ENCODE measurements around the gene SLC25A21.
"Not testable (repeated sequence)": the region's sequence is repeated elsewhere in the genome, so short reads cannot be mapped to it uniquely, and the experiment has no call there.

The SLC25A21 gene

DNA sequence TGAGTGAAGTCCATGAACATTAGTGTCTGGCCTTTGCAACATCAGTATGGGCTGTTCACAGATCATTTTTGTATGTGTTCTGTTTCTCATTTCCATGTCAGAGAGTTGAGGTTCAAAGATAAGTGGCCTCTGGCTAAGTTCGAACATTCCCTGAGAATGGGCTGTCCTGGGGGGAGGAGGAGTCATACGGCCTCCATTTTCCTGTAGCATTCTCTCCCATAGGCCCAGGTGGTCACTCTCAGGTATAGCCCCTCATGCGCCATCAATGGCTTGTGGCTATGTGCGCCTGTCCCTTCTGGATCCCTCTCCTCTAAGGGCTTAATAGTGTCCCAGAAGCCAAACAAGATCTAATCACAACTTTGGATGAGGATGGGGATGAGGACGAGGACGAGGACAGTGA lies 345.8 kb downstream of the SLC25A21 start:
- Histone ChIP-seq H3K4me3 (ENCODE audit: low read length) (no peak overlapping the region), H3K9ac (ENCODE audit: low read depth, low read length) (no peak overlapping the region), H3K27me3 (ENCODE audit: control insufficient read depth, insufficient read depth, low read length) (no peaks in the 10 kb centered on the region), H3K9me3 (replicated peaks; ENCODE audit: low read length) (no peaks in the 10 kb centered on the region), H3K36me3 (ENCODE audit: insufficient read depth, low read length) (no peaks in the 10 kb centered on the region), H3K4me1 (ENCODE audit: control insufficient read depth, insufficient read depth, low read length) (no peaks in the 10 kb centered on the region), H3K4me2 (ENCODE audit: low read length) (no peak overlapping the region)

DNA sequence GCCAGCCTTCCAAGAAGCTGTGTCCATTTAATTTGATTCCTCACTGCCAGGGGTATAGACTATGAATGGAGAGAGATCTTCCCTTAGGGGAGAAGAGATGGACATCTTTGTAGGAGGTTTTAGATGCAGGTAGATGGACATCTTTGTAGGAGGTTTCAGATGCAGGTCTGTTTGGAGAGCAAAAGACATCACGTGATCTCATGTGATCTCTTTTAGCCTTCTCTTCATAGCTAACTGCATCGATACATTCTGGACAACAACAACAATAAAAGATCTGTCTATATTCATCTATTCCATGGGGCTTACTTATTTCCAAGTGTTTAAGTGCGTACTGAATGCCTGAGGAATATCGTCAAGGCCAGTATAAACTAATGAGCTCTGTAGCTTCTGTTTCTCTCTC lies 347.6 kb downstream of the SLC25A21 start:
- Histone ChIP-seq H3K4me2 (ENCODE audit: low read length) (no peak overlapping the region), H3K27me3 (ENCODE audit: control insufficient read depth, insufficient read depth, low read length) (no peaks in the 10 kb centered on the region), H3K9me3 (replicated peaks; ENCODE audit: low read length) (no peaks in the 10 kb centered on the region), H3K4me1 (ENCODE audit: control insufficient read depth, insufficient read depth, low read length) (peaks cover 9% of the 10 kb centered on the region), H3K36me3 (ENCODE audit: insufficient read depth, low read length) (no peaks in the 10 kb centered on the region), H3K9ac (ENCODE audit: low read depth, low read length) (no peak overlapping the region), H3K4me3 (ENCODE audit: low read length) (no peak overlapping the region)

DNA sequence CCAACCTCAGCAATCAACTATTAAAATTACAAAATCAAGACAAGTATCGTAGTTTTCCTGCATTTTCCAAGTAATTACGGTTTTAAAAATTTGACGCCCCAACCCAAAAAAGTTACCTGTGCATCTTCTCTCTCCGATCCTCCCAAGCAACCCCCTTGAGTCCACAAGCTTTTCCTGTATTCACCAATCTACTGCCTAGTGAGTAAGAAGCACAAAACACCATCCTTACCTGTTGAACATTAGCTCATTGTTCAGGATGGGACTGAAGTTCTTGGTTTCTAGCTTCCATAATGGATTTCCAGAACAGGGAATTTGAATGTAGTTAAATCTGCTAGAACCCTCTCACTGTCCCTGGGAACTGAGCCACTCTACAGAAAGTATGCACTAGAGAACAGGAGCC lies 348.8 kb downstream of the SLC25A21 start:
- Histone ChIP-seq H3K4me2 (ENCODE audit: low read length) (no peak overlapping the region), H3K27me3 (ENCODE audit: control insufficient read depth, insufficient read depth, low read length) (no peaks in the 10 kb centered on the region), H3K4me3 (ENCODE audit: low read length) (no peak overlapping the region), H3K4me1 (ENCODE audit: control insufficient read depth, insufficient read depth, low read length) (peaks cover 11% of the 10 kb centered on the region), H3K9ac (ENCODE audit: low read depth, low read length) (no peak overlapping the region), H3K36me3 (ENCODE audit: insufficient read depth, low read length) (no peaks in the 10 kb centered on the region), H3K9me3 (replicated peaks; ENCODE audit: low read length) (no peaks in the 10 kb centered on the region)

DNA sequence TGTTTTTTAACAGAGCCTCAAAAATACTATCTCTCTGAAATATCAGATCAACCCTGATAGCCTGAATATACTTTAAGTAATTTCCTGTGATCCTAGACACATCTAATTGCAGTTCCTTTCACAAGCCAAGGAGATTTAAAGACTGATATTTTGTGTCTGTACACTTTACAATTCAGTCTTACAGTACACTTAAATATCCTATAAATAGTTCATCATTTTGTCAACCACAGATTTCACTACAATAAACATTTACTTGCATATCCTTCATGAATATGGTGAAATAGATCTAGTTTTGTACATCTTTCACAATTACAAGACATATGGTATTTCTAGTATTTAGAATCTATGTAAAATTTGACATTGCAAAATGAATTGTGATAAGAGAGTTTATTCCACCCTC lies 349.7 kb downstream of the SLC25A21 start:
- Histone ChIP-seq H3K4me1 (ENCODE audit: control insufficient read depth, insufficient read depth, low read length) (peaks cover 14% of the 10 kb centered on the region), H3K27me3 (ENCODE audit: control insufficient read depth, insufficient read depth, low read length) (no peaks in the 10 kb centered on the region), H3K4me3 (ENCODE audit: low read length) (no peak overlapping the region), H3K4me2 (ENCODE audit: low read length) (no peak overlapping the region), H3K9ac (ENCODE audit: low read depth, low read length) (no peak overlapping the region), H3K9me3 (replicated peaks; ENCODE audit: low read length) (no peaks in the 10 kb centered on the region), H3K36me3 (ENCODE audit: insufficient read depth, low read length) (no peaks in the 10 kb centered on the region)

DNA sequence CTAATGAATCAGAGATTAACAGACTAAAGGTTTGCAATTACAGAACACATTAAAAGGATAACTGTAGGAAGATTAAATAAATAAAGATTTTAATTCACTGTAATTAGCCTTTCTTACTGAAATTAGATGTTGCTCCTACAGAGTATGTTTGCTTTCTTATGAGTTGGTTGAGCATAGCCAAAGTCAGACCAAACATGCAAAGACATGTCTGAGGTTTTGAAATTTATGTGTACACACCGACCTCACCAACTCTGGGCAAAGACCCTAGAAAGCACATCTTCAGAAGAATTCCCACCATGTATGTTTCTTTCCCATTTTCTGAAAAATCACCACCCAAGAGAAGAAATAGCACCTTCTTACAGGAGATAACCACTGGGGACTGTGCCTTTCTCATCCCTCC lies 351.5 kb downstream of the SLC25A21 start:
- Histone ChIP-seq H3K9me3 (replicated peaks; ENCODE audit: low read length) (no peaks in the 10 kb centered on the region), H3K4me2 (ENCODE audit: low read length) (no peak overlapping the region), H3K4me1 (ENCODE audit: control insufficient read depth, insufficient read depth, low read length) (peaks cover 14% of the 10 kb centered on the region), H3K4me3 (ENCODE audit: low read length) (no peak overlapping the region), H3K27me3 (ENCODE audit: control insufficient read depth, insufficient read depth, low read length) (no peaks in the 10 kb centered on the region), H3K36me3 (ENCODE audit: insufficient read depth, low read length) (no peaks in the 10 kb centered on the region), H3K9ac (ENCODE audit: low read depth, low read length) (no peak overlapping the region)

DNA sequence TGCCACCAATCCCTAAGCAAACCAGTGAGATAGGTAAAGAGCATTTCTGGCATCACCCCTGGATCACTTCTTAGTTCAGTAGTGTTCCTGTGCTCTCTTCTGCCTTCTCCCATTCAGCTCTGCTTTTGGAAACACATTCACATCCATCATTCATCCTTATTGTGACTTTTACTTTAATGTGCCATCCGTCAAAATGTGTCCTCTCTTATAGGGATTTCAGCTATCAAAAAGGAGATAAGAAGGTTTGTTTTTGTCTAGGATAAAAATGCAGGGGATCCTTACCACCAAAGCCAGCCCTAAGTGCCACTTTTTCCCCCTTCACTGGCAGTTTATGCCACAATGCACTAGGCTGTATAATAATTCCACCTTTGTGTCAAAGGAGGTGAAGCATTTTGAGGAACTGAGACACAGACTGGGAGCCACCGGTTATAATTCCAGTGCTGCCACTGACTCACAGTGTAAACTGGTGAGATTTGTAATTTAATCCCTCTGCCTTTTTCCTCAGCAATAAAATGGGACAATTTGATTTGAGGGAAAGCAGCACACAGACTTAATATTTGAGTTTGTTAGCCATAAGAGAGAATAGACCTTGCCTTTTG lies 352.2 kb downstream of the SLC25A21 start:
- no peak overlapping the region for H3K9ac ChIP-seq (ENCODE audit: low read depth, low read length)
- no peak overlapping the region for H3K4me2 ChIP-seq (ENCODE audit: low read length)
- H3K4me1 ChIP-seq (ENCODE audit: control insufficient read depth, insufficient read depth, low read length) = peaks cover 14% of the 10 kb centered on the region
- no peak overlapping the region for H3K4me3 ChIP-seq (ENCODE audit: low read length)
- no peaks in the 10 kb centered on the region for H3K27me3 ChIP-seq (ENCODE audit: control insufficient read depth, insufficient read depth, low read length)
- H3K9me3 ChIP-seq (replicated peaks; ENCODE audit: low read length) = no peaks in the 10 kb centered on the region
- H3K36me3 ChIP-seq (ENCODE audit: insufficient read depth, low read length) = no peaks in the 10 kb centered on the region

DNA sequence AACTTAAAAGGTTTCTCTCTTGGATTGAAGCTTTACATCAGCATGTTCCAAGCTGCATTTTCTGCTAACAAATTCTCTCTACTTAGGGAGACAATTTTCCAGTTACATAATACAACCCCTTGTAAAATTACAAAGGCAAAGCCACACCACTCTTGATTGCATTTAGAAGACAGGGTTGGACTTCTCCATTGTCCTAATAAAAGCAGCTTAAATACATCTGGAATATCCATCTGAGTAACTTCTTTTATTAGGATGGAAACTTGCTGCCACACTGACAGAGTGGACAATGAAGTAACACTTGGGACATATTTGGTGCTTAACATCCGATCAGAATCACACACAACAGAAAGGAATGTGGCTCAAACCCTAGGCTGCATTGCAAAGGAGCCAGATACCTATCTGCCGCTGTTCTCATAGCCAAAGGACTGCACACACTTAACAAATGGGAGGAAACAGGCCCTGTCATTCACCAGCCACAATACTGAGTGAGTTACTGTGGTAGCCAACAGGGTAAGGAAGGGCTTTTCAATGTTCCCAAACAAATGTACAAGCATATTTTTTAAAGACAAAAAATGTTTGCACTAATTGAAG lies 353.5 kb downstream of the SLC25A21 start:
- Histone ChIP-seq H3K9me3 (replicated peaks; ENCODE audit: low read length) (no peaks in the 10 kb centered on the region), H3K4me1 (ENCODE audit: control insufficient read depth, insufficient read depth, low read length) (peaks cover 14% of the 10 kb centered on the region), H3K4me3 (ENCODE audit: low read length) (no peak overlapping the region), H3K36me3 (ENCODE audit: insufficient read depth, low read length) (no peaks in the 10 kb centered on the region), H3K4me2 (ENCODE audit: low read length) (no peak overlapping the region), H3K9ac (ENCODE audit: low read depth, low read length) (no peak overlapping the region), H3K27me3 (ENCODE audit: control insufficient read depth, insufficient read depth, low read length) (no peaks in the 10 kb centered on the region)

DNA sequence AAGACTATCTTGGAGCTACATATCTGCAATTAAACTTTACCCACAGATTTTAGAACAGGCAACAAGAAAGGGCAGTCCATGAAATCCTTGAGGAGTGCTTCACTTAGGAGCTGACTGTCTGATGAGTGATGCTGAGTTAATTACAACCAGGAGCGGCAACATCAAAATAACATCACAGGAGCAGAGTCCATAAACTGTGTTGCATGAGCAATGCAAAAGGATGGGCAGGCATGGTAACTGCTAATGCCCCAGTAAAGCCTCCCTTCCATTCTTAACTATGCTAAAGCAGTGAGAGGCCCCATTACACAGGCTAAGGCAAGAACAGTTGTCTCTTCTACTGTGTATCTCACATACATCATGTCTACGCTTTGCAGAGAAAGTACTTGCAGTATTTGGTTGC lies 354.2 kb downstream of the SLC25A21 start:
- Histone ChIP-seq H3K27me3 (ENCODE audit: control insufficient read depth, insufficient read depth, low read length) (no peaks in the 10 kb centered on the region), H3K4me3 (ENCODE audit: low read length) (no peak overlapping the region), H3K9ac (ENCODE audit: low read depth, low read length) (no peak overlapping the region), H3K4me2 (ENCODE audit: low read length) (no peak overlapping the region), H3K4me1 (ENCODE audit: control insufficient read depth, insufficient read depth, low read length) (peaks cover 14% of the 10 kb centered on the region), H3K9me3 (replicated peaks; ENCODE audit: low read length) (no peaks in the 10 kb centered on the region), H3K36me3 (ENCODE audit: insufficient read depth, low read length) (no peaks in the 10 kb centered on the region)

DNA sequence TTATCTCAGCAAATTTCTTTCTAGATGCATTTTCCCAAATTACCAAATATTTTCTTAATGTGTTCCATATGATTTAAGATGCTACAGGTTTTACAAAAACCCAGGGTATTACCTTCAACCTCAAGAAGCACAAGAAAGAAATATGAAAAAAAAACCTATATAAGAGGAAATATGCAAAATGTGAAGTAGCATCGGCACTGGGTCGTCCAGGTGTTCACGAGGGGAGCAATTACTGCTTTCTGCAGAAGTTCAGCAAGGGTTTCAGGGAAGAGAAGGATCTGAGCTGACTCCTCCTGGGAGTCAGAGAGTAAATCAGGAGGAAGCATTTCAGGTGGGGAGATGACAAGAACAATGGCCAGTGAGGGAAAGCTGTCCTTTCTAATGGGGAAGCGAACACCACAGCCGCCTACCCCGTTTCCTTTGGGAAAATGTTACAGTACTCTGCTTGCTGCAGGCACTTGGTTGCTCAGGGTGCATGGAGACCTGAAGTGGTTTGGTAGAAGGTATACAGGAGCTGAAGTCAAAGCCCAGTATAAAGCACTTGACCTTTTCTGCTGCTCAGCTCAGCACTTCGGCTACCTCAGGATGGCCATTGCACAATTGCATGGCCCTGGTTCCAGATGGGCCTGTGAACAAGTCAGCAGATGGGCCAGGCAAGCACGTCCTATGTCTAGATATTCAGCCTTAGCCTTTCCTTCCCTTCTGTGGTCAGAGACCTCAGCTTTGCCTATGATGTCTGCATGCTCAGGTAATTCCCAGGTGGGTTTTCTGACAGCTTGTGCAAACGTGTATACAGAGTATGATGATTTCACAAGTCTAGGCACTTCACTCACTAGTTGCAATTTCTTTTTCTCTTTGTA lies 355.1 kb downstream of the SLC25A21 start:
- Histone ChIP-seq H3K36me3 (ENCODE audit: insufficient read depth, low read length) (no peaks in the 10 kb centered on the region), H3K27me3 (ENCODE audit: control insufficient read depth, insufficient read depth, low read length) (no peaks in the 10 kb centered on the region), H3K9ac (ENCODE audit: low read depth, low read length) (no peak overlapping the region), H3K4me1 (ENCODE audit: control insufficient read depth, insufficient read depth, low read length) (peaks cover 14% of the 10 kb centered on the region), H3K4me2 (ENCODE audit: low read length) (no peak overlapping the region), H3K9me3 (replicated peaks; ENCODE audit: low read length) (no peaks in the 10 kb centered on the region), H3K4me3 (ENCODE audit: low read length) (no peak overlapping the region)

DNA sequence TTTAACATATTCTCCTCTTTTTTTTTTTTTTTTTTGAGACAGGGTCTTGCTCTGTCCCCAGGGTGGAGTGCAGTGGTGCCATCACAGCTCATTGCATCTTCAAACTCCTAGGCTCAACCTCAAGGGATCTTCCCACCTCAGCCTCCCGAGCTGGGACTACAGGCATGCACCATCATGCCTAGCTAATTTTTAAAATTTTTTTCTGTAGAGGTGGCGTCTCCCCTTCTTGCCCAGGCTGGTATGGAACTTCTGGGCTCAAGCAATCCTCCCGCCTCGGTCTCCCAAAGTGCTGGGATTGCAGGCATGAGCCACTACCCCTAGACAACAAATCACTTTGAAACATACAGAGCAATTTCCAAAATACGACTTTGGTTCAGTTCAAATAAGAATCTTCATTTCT lies 355.9 kb downstream of the SLC25A21 start:
- no peak overlapping the region for H3K9ac ChIP-seq (ENCODE audit: low read depth, low read length)
- H3K9me3 ChIP-seq (replicated peaks; ENCODE audit: low read length) = no peaks in the 10 kb centered on the region
- no peaks in the 10 kb centered on the region for H3K36me3 ChIP-seq (ENCODE audit: insufficient read depth, low read length)
- no peak overlapping the region for H3K4me2 ChIP-seq (ENCODE audit: low read length)
- H3K4me1 ChIP-seq (ENCODE audit: control insufficient read depth, insufficient read depth, low read length) = peaks cover 14% of the 10 kb centered on the region
- H3K27me3 ChIP-seq (ENCODE audit: control insufficient read depth, insufficient read depth, low read length) = no peaks in the 10 kb centered on the region
- H3K4me3 ChIP-seq (ENCODE audit: low read length) = no peak overlapping the region

DNA sequence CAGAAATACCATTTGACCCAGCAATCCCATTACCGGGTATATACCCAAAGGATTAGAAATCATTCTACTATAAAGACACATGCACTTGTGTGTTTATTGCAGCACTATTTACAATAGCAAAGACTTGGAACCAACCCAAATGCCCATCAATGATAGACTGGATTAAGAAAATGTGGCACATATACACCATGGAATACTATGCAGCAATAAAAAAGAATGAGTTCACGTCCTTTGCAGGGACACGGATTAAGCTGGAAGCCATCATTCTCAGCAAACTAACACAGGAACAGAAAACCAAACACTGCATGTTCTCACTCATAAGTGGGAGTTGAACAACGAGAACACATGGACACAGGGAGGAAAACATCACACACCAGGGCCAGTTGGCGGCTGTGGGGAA lies 357.6 kb downstream of the SLC25A21 start:
- not testable (repeated sequence) for H3K4me3 ChIP-seq (ENCODE audit: low read length); H3K4me1 ChIP-seq (ENCODE audit: control insufficient read depth, insufficient read depth, low read length); H3K4me2 ChIP-seq (ENCODE audit: low read length); H3K36me3 ChIP-seq (ENCODE audit: insufficient read depth, low read length); H3K9ac ChIP-seq (ENCODE audit: low read depth, low read length); H3K9me3 ChIP-seq (replicated peaks; ENCODE audit: low read length); H3K27me3 ChIP-seq (ENCODE audit: control insufficient read depth, insufficient read depth, low read length)

DNA sequence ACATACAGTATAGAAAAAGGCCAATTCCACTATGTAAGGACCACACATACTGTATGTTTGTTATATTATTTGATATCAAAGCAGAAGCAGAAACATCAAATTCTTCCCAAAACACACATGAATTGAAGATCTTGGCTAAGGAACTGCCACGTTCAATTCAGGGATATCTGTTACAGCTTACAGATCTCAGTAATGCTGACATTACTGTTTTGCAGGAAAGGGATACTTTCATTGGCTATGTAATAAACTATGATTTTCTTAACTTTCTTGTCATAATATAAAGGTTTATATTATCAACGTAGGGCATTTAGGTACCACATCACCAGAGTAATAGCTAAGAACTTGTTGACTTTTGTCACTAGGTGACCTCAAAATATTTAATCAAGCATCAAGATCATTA lies 362.2 kb downstream of the SLC25A21 start:
- Histone ChIP-seq H3K9ac (ENCODE audit: low read depth, low read length) (no peak overlapping the region), H3K27me3 (ENCODE audit: control insufficient read depth, insufficient read depth, low read length) (no peaks in the 10 kb centered on the region), H3K4me1 (ENCODE audit: control insufficient read depth, insufficient read depth, low read length) (no peaks in the 10 kb centered on the region), H3K9me3 (replicated peaks; ENCODE audit: low read length) (no peaks in the 10 kb centered on the region), H3K4me3 (ENCODE audit: low read length) (no peak overlapping the region), H3K36me3 (ENCODE audit: insufficient read depth, low read length) (no peaks in the 10 kb centered on the region), H3K4me2 (ENCODE audit: low read length) (no peak overlapping the region)
